HCT116 (cell line): ENCODE results near the gene SHANK1. TPM values are rescaled to one million over a fixed set of nuclear protein-coding genes. Genes with fewer than 3 reads are reported as not detected.
A peak's percentile ranks its signal among the peaks of the same experiment; 100 is the strongest.

Experiments
- ATAC-seq: fragments of 200-7000 bp; cut with Tn5 transposase; 2 replicates; pipeline ENCODE4 v1.9.1; 2020; ENCODE audit warnings: mild to moderate bottlenecking, moderate library complexity
- BruUV-seq: library from RNA; stranded (reverse); fragments of 400-500 nt; replicated peaks from 2 replicates; lab custom pipeline; 2021; lab: Mats Ljungman, UMichigan
- CTCF ChIA-PET: fragments of 300-600 bp; sonication (Branson Sonifier 250); formaldehyde crosslinking; loops from one replicate; lab custom pipeline; 2021; ENCODE audit warnings: antibody characterized with exemption; lab: Charles Lee
- POLR2A ChIA-PET: fragments of 300-600, 350-600 bp; sonication (Branson Sonifier 250); formaldehyde crosslinking; loops from one replicate; lab custom pipeline; 2021; ENCODE audit warnings: antibody characterized with exemption; lab: Charles Lee
- RAD21 ChIA-PET, 2 experiments: fragments of 300-600 bp; sonication (Branson Sonifier 250); formaldehyde crosslinking; loops; one replicate each; lab custom pipeline; 2023; ENCODE audit warnings: low total read pairs in 2 of 2; ENCODE audit not compliant: uncharacterized antibody in 2 of 2, unreplicated experiment in 2 of 2, low non-redundant PET in 1 of 2; lab: Charles Lee
- DNase-seq: peaks from one replicate; pipeline ENCODE4 v3.0.0-alpha.2; 2010; ENCODE audit warnings: low read depth, low spot score
- H2AFZ ChIP-seq: fragments of 200-600 bp; shearing (Covaris generic), sonication (generic); 2 replicates; pipeline ENCODE4 v1.6.1; 2017; ENCODE audit warnings: low read depth, mixed run types, mixed read lengths, antibody characterized with exemption, low read length; ENCODE audit not compliant: poor library complexity, severe bottlenecking
- H3K27ac ChIP-seq: 2 replicates; pipeline ENCODE4 v1.5.1; 2012; ENCODE audit warnings: low read depth, low read length
- H3K27me3 ChIP-seq: fragments of 200-600 bp; sonication (generic); 2 replicates; pipeline ENCODE4 v1.6.1; 2016; ENCODE audit warnings: mixed run types, low read length, mixed read lengths; ENCODE audit not compliant: insufficient read depth
- H3K36me3 ChIP-seq, 2 experiments: fragments of 200-500 bp in 1 of 2; fragments of 200-600 bp in 1 of 2; sonication (Bioruptor generic) in 1 of 2; sonication (generic) in 1 of 2; 2 replicates each; pipeline versions ENCODE4 v1.5.1 to v1.6.1; 2014 to 2016; ENCODE audit warnings: low read length in 2 of 2, inconsistent platforms in 1 of 2, mixed read lengths in 1 of 2, mixed run types in 1 of 2; ENCODE audit not compliant: insufficient read depth in 2 of 2, control insufficient read depth in 1 of 2
- H3K4me1 ChIP-seq, 2 experiments: fragments of 200-600 bp in 1 of 2; sonication (generic) in 1 of 2; 2 replicates each; pipeline versions ENCODE4 v1.5.1 to v1.6.1; 2012 to 2017; ENCODE audit warnings: low read length in 2 of 2, inconsistent platforms in 1 of 2, mild to moderate bottlenecking in 1 of 2, mixed read lengths in 1 of 2, mixed run types in 1 of 2, moderate library complexity in 1 of 2; ENCODE audit not compliant: insufficient read depth in 2 of 2, control insufficient read depth in 1 of 2
- H3K4me2 ChIP-seq: fragments of 200-600 bp; sonication (generic); 2 replicates; pipeline ENCODE4 v1.6.1; 2017; ENCODE audit warnings: mixed run types, low read length, mixed read lengths
- H3K4me3 ChIP-seq, 2 experiments: fragments of 200-600 bp in 1 of 2; sonication (generic) in 1 of 2; replicated peaks in 1 of 2; 2 replicates each; pipeline ENCODE4 v1.5.1; 2011 to 2016; ENCODE audit warnings: low read length in 2 of 2, control low read depth in 1 of 2, low read depth in 1 of 2, mild to moderate bottlenecking in 1 of 2, mixed read lengths in 1 of 2, mixed run types in 1 of 2
- H3K79me2 ChIP-seq: fragments of 200-600 bp; sonication (generic); 2 replicates; pipeline ENCODE4 v1.6.1; 2017; ENCODE audit warnings: mild to moderate bottlenecking, mixed run types, low read length, moderate library complexity, mixed read lengths; ENCODE audit not compliant: insufficient read depth
- H3K9ac ChIP-seq: fragments of 200-600 bp; sonication (generic); 2 replicates; pipeline ENCODE4 v1.6.1; 2016; ENCODE audit warnings: low read length, mixed read lengths
- H3K9me2 ChIP-seq: fragments of 200-600 bp; sonication (generic), shearing (Covaris generic); 2 replicates; pipeline ENCODE4 v1.6.1; 2017; ENCODE audit warnings: mixed run types, mild to moderate bottlenecking, moderate library complexity; ENCODE audit not compliant: insufficient read depth
- H3K9me3 ChIP-seq, 2 experiments: fragments of 200-500 bp in 1 of 2; fragments of 200-600 bp in 1 of 2; sonication (Bioruptor generic) in 1 of 2; sonication (generic) in 1 of 2; 2 replicates each; pipeline ENCODE4 v1.6.1; 2014 to 2017; ENCODE audit warnings: low read length in 2 of 2, mixed read lengths in 2 of 2, inconsistent platforms in 1 of 2, low read depth in 1 of 2, mild to moderate bottlenecking in 1 of 2, mixed run types in 1 of 2, moderate library complexity in 1 of 2; ENCODE audit not compliant: control insufficient read depth in 1 of 2, insufficient read depth in 1 of 2
- H4K20me1 ChIP-seq: fragments of 200-600 bp; sonication (generic), shearing (Covaris generic); 2 replicates; pipeline ENCODE4 v1.6.1; 2017; ENCODE audit warnings: mixed run types, mild to moderate bottlenecking, moderate library complexity; ENCODE audit not compliant: insufficient read depth
- CBX3 ChIP-seq: IDR thresholded peaks from 2 replicates; pipeline ENCODE4 v1.6.1; 2012; ENCODE audit warnings: low read depth
- CEBPB ChIP-seq: IDR thresholded peaks from 2 replicates; pipeline ENCODE4 v1.6.1; 2012; ENCODE audit warnings: low read depth
- CTCF ChIP-seq, 3 experiments: fragments of 200-600 bp in 1 of 3; sonication (generic) in 1 of 3; IDR thresholded peaks in 2 of 3; conservative IDR thresholded peaks in 1 of 3; 2 replicates each; pipeline ENCODE4 v1.5.1; 2012 to 2017; ENCODE audit warnings: low read depth in 2 of 3, low read length in 2 of 3, antibody characterized with exemption in 1 of 3, borderline replicate concordance in 1 of 3, control low read depth in 1 of 3, mild to moderate bottlenecking in 1 of 3, mixed read lengths in 1 of 3, mixed run types in 1 of 3, moderate library complexity in 1 of 3; ENCODE audit not compliant: insufficient read depth in 1 of 3
- ELF1 ChIP-seq: IDR thresholded peaks from 2 replicates; pipeline ENCODE4 v1.6.1; 2012; ENCODE audit warnings: low read depth, borderline replicate concordance
- EZH2phosphoT487 ChIP-seq: fragments of 200-600 bp; IDR thresholded peaks from 2 replicates; pipeline ENCODE4 v1.6.1; 2018; ENCODE audit warnings: antibody characterized with exemption, borderline replicate concordance
- FOSL1 ChIP-seq: IDR thresholded peaks from 2 replicates; pipeline ENCODE4 v1.6.1; 2012; ENCODE audit warnings: low read depth
- JUND ChIP-seq: IDR thresholded peaks from 2 replicates; pipeline ENCODE4 v1.6.1; 2012
- MAX ChIP-seq: IDR thresholded peaks from 2 replicates; pipeline ENCODE4 v1.6.1; 2012
- POLR2A ChIP-seq: IDR thresholded peaks from 2 replicates; pipeline ENCODE4 v1.7.0; 2011; ENCODE audit warnings: borderline replicate concordance; ENCODE audit not compliant: insufficient read depth, insufficient read length; ENCODE audit errors: extremely low read depth
- POLR2AphosphoS5 ChIP-seq: IDR thresholded peaks from 2 replicates; pipeline ENCODE4 v1.6.1; 2011; ENCODE audit warnings: mild to moderate bottlenecking, low read depth, low read length, moderate library complexity
- RAD21 ChIP-seq: IDR thresholded peaks from 2 replicates; pipeline ENCODE4 v1.6.1; 2012; ENCODE audit warnings: low read depth, mild to moderate bottlenecking
- SIN3A ChIP-seq: IDR thresholded peaks from 2 replicates; pipeline ENCODE4 v1.6.1; 2012; ENCODE audit warnings: low read depth
- SP1 ChIP-seq: IDR thresholded peaks from 2 replicates; pipeline ENCODE4 v1.6.1; 2012; ENCODE audit warnings: low read depth
- SRF ChIP-seq: IDR thresholded peaks from 2 replicates; pipeline ENCODE4 v1.6.1; 2012; ENCODE audit warnings: low read depth
- TCF7L2 ChIP-seq: IDR thresholded peaks from 2 replicates; pipeline ENCODE4 v1.7.0; 2011; ENCODE audit warnings: borderline replicate concordance, inconsistent platforms; ENCODE audit not compliant: insufficient read depth, insufficient read length; ENCODE audit errors: extremely low read depth
- YY1 ChIP-seq: IDR thresholded peaks from 2 replicates; pipeline ENCODE4 v1.6.1; 2011; ENCODE audit warnings: low read length, low read depth, moderate library complexity, mild to moderate bottlenecking; ENCODE audit not compliant: insufficient replicate concordance; ENCODE audit errors: extremely low read depth
- ZBTB33 ChIP-seq: IDR thresholded peaks from 2 replicates; pipeline ENCODE4 v1.6.1; 2011; ENCODE audit warnings: mild to moderate bottlenecking, low read length, moderate library complexity; ENCODE audit not compliant: insufficient replicate concordance; ENCODE audit errors: extremely low read depth
- ZFX ChIP-seq: fragments of 450-650 bp; IDR thresholded peaks from 2 replicates; pipeline ENCODE4 v1.6.1; 2017
- ZNF274 ChIP-seq: fragments of 200-500 bp; sonication (Bioruptor generic); IDR thresholded peaks from 2 replicates; pipeline ENCODE4 v1.6.1; 2014; ENCODE audit warnings: mild to moderate bottlenecking, low read depth, low read length, inconsistent platforms
- intact Hi-C: fragments of 100-400 bp; cut with micrococcal nuclease; formaldehyde crosslinking; loops from 2 replicates; pipeline ENCODE4 v1.10.0; 2022
- total RNA-seq: library from RNA; stranded (reverse); gene quantifications from one replicate; pipeline ENCODE4 v1.2.1, GENCODE V29; 2021; ENCODE audit not compliant: unreplicated experiment

Gene SHANK1
- total RNA-seq, 1 experiment from 2014 or later, result 3.0 TPM

- BruUV-seq, result no TSS peak
- POLR2A ChIA-PET, result no interaction called here
- intact Hi-C loops, result no loop called here
- H3K4me3 ChIP-seq, result peak overlapping the region; percentile 44 to 54
- no peak overlapping the region for H2AFZ ChIP-seq
- RAD21 ChIA-PET, result no interaction called here
- H3K36me3 ChIP-seq, result no peaks in the 10 kb centered on the region
- H3K4me1 ChIP-seq, result peaks cover 11 to 36% of the 10 kb centered on the region in 2 experiments; a peak in 3 of 4 replicates
- H3K9me2 ChIP-seq, result no peaks in the 10 kb centered on the region
- no peaks in the 10 kb centered on the region for H3K27me3 ChIP-seq
- H3K9ac ChIP-seq, result peak overlapping the region; percentile 36; the same call in 1 of the 2 replicates
- no peaks in the 10 kb centered on the region for H3K9me3 ChIP-seq
- no peaks in the 10 kb centered on the region for H3K79me2 ChIP-seq
- TF ChIP-seq RAD21, result no peak
- no peak for TF ChIP-seq CBX3
- no peak for TF ChIP-seq ZNF274
- no peak for TF ChIP-seq CEBPB
- no peak for TF ChIP-seq SP1
- no peak for TF ChIP-seq JUND
- no peak for TF ChIP-seq MAX
- no peak for TF ChIP-seq CTCF (IDR thresholded peaks at IDR 0.05 in 2 of 3, conservative IDR thresholded peaks at IDR 0.05 in 1 of 3; ENCODE audit: borderline replicate concordance in 1 of 3, insufficient read depth in 1 of 3, low read depth in 2 of 3, low read length in 2 of 3)
- no peak for TF ChIP-seq FOSL1
- no peak for TF ChIP-seq ZBTB33
- TF ChIP-seq YY1, result no peak
- no peak for TF ChIP-seq POLR2AphosphoS5
- TF ChIP-seq EZH2phosphoT487, result no peak
- no peak for TF ChIP-seq POLR2A
- TF ChIP-seq TCF7L2, result no peak
- TF ChIP-seq SRF, result no peak
- TF ChIP-seq ZFX, result no peak
- TF ChIP-seq ELF1, result no peak
- TF ChIP-seq SIN3A, result no peak
- ATAC-seq (peak; percentile 16; the same call in 1 of the 2 replicates), DNase-seq (no peak)
- H3K27ac ChIP-seq, result no peak overlapping the region
- CTCF ChIA-PET, result no interaction called here
- H4K20me1 ChIP-seq, result no peaks in the 10 kb centered on the region
- peak overlapping the region; percentile 81 for H3K4me2 ChIP-seq
These were observed 525 bp downstream of the SHANK1 start for GRCh38 chr19:50719119-50719435.
